Adrenal gland (tissue), 12 donors: ENCODE results near the gene AGBL5. TPM values are rescaled to one million over a fixed set of nuclear protein-coding genes. Genes with fewer than 3 reads are reported as not detected.

ENCODE experiments used
- DNase-seq, 7 donors: peaks; one replicate each; pipeline ENCODE4 v3.0.0-alpha.2; 2019 to 2020
- H3K27ac ChIP-seq, 5 donors: fragments of 200-600 bp; sonication (generic) in 4 of 5; 1 replicate in 3 of 5; 2 replicates in 2 of 5; pipeline versions ENCODE4 v1.5.1 to v1.8.0; 2016 to 2020; ENCODE audit warnings: mild to moderate bottlenecking in 1 of 5
- H3K27me3 ChIP-seq: fragments of 200-600 bp; 2 replicates; pipeline ENCODE4 v1.8.0; 2021
- H3K36me3 ChIP-seq, 2 donors: fragments of 200-600 bp; replicated peaks in 1 of 2; 1 replicate in 1 of 2; 2 replicates in 1 of 2; pipeline versions ENCODE4 v1.5.1 to v1.8.0; 2018 to 2022
- H3K4me1 ChIP-seq, 2 donors: fragments of 200-600 bp; replicated peaks in 1 of 2; 1 replicate in 1 of 2; 2 replicates in 1 of 2; pipeline versions ENCODE4 v1.5.1 to v1.8.0; 2018 to 2021
- H3K4me3 ChIP-seq, 4 donors: fragments of 200-600 bp; sonication (generic) in 3 of 4; one replicate each; pipeline ENCODE4 v1.5.1; 2016 to 2018
- H3K9me3 ChIP-seq, 3 donors: fragments of 200-600 bp; sonication (generic) in 1 of 3; replicated peaks in 1 of 3; 1 replicate in 2 of 3; 2 replicates in 1 of 3; pipeline versions ENCODE4 v1.5.1 to v1.8.0; 2016 to 2021
- CTCF ChIP-seq, 6 experiments: fragments of 450-650 bp in 4 of 6; fragments of 200-600 bp in 2 of 6; sonication (generic) in 1 of 6; IDR thresholded peaks; 1 replicate in 5 of 6; 2 replicates in 1 of 6; pipeline versions ENCODE4 v1.5.1 to v1.8.0; 2016 to 2021; ENCODE audit warnings: antibody characterized with exemption in 6 of 6, mild to moderate bottlenecking in 2 of 6, moderate library complexity in 1 of 6
- POLR2A ChIP-seq, 2 donors: fragments of 450-650 bp; IDR thresholded peaks; one replicate each; pipeline ENCODE4 v1.6.1; 2017; ENCODE audit warnings: antibody characterized with exemption in 2 of 2, mild to moderate bottlenecking in 2 of 2, moderate library complexity in 1 of 2
- WGBS, 4 donors: extraction: QIAGEN DNeasy Blood & Tissue Kit in 2 of 4; methylation state at CpG; one replicate each; pipeline versions ENCODE4 v1.1.5 to v1.1.7; 2013 to 2017; 5-methylcytosine and 5-hydroxymethylcytosine counted together
- intact Hi-C, 2 donors: fragments of 100-400 bp; cut with DNase I; formaldehyde crosslinking; loops; one replicate each; pipeline versions ENCODE4 v1.14.1 to v1.15.0; 2022 to 2023
- polyA plus RNA-seq, 3 donors: library from polyadenylated mRNA; stranded (reverse); fragments of 200-250 nt in 2 of 3; fragments of 350-450 nt in 1 of 3; fragmentation: Illumina TruSeq in 1 of 3; extraction: RNeasy Lipid Tissue Mini Kit (QIAGEN cat#74804) in 1 of 3; gene quantifications; one replicate each; pipeline ENCODE4 v1.2.3, GENCODE V29; 2013 to 2014
- total RNA-seq, 9 donors: library from RNA; depleted of rRNA in 4 of 9; stranded (reverse); fragments of >200 nt in 4 of 9; fragments of 120-200 nt in 1 of 9; fragmentation: NEBNext Ultra II Directional in 1 of 9; extraction: Animal tissue kit (Norgen Biotek cat#: 25700) in 1 of 9; gene quantifications; one replicate each; pipeline versions ENCODE4 v1.1.0 to v1.2.4, GENCODE V29; 2013 to 2023
- donor health status: healthy with polysubstance abuse.
- donor health status: Bipolar disorder and iron deficiency.
- donor health status: DM: yes; HTN: yes; CAD: no.
- donor health status: DM: no; HTN: no; CAD: no.
- donor health status: DM: no; HTN: no; CAD: no.
- donor health status: DM: yes; HTN: yes; CAD: no.

Gene AGBL5
- total and polyA plus RNA-seq, 12 donors, result 21.2 to 42.4 (median 30.6) TPM

- 89 to 95% (median 91%) methylated on average over 6 of the region's 6 CpGs for WGBS, 4 donors
- TF ChIP-seq CTCF (IDR thresholded peaks at IDR 0.05) (no peak), POLR2A (IDR thresholded peaks at IDR 0.05) (no peak)
- no peaks in the 10 kb centered on the region for H3K9me3 ChIP-seq
- H3K4me3 ChIP-seq, result no peak overlapping the region
- H3K4me1 ChIP-seq, result peaks cover 13 to 26% of the 10 kb centered on the region in 2 donors
- DNase-seq, result peak in 1 of 7 donors; percentile 20
- intact Hi-C loops, result loop anchor here (10.0 kb wide), 1 partner anchor 181 kb away; the partner anchor contains the start of gene DNAJC5G (in 2 of the 2)
- H3K36me3 ChIP-seq, result no peaks in the 10 kb centered on the region
- no peaks in the 10 kb centered on the region for H3K27me3 ChIP-seq
- peak overlapping the region in 2 of 5 donors; percentile 28 to 74 for H3K27ac ChIP-seq
Observed at GRCh38 chr2:27093430-27094352, 42.2 kb downstream of the AGBL5 start.

GRCh38 chr2:27094353-27094984, 43.0 kb downstream of the AGBL5 start:
- DNase-seq, result peak in 1 of 7 donors; percentile 26
- Histone ChIP-seq H3K27me3 (no peaks in the 10 kb centered on the region), H3K36me3 (no peaks in the 10 kb centered on the region), H3K4me1 (peaks cover 13 to 26% of the 10 kb centered on the region in 2 donors), H3K4me3 (no peak overlapping the region), H3K27ac (no peak overlapping the region), H3K9me3 (no peaks in the 10 kb centered on the region)
- WGBS, 4 donors, result 93 to 95% (median 95%) methylated on average over 21 to 24 of the region's 24 CpGs
- TF ChIP-seq CTCF (IDR thresholded peaks at IDR 0.05), result no peak
- TF ChIP-seq POLR2A (IDR thresholded peaks at IDR 0.05), result no peak
- intact Hi-C loops, result loop anchor here (10.0 kb wide), 1 partner anchor 180 kb away; the partner anchor contains the start of gene DNAJC5G (in 2 of the 2)

- TF ChIP-seq CTCF (IDR thresholded peaks at IDR 0.05), result no peak
- no peak for TF ChIP-seq POLR2A (IDR thresholded peaks at IDR 0.05)
- Histone ChIP-seq H3K4me3 (no peak overlapping the region), H3K36me3 (no peaks in the 10 kb centered on the region), H3K27me3 (no peaks in the 10 kb centered on the region), H3K4me1 (peaks cover 13 to 26% of the 10 kb centered on the region in 2 donors), H3K9me3 (no peaks in the 10 kb centered on the region), H3K27ac (peak overlapping the region in 3 of 5 donors; percentile 52 to 78 (median 58))
- DNase-seq, result no peak
- WGBS, 4 donors, result 65 to 83% (median 70%) methylated on average over 2 of the region's 2 CpGs; no CpG with 5 or more reads in 1 of the 4 donors
- intact Hi-C loops, result loop anchor here (5.0 to 10.0 kb wide), 2 partner anchors 179 to 207 kb away; partner anchors contain the start of gene DNAJC5G (in 2 of the 2)
Observed at GRCh38 chr2:27095427-27095744, 43.9 kb downstream of the AGBL5 start.
